HG02870 (cell line): ENCODE data around the gene KIF12.

Source experiments
- ATAC-seq: cut with Tn5 transposase; IDR thresholded peaks from one replicate; pipeline ENCODE4 v1.9.1; 2021; ENCODE audit warnings: mild to moderate bottlenecking, moderate library complexity; ENCODE audit not compliant: unreplicated experiment

Gene KIF12

DNA sequence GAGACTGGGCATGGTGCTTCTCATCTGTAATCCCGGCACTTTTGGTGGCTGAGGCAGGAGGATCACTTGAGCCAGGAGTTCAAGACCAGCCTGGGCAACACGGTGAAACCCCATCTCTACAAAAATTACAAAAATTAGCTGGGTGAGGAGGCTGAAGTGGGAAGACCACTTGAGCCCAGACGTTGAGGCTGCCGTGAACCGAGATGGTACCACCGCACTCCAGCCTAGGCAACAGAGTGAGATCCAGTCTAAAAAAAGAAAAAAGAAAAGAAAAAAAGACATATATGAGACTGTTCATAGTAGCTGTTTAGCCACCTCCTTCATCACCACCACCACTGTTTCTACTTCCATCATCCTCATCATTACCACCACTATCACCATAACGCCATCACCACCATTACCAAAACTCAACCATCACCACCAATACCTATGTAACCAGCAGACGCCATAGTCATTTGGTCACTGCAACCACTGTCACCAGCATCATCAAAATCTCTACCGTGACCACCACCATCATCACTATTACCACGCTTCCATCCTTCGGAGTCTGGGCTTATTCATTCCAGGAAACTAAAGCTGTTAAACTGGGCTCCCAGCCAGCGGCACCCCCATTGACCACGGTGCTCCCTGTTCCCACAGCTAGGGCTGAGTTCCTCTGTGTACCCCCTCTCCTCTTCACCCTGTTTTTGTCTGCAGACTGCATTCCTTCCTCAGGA is 8.4 kb upstream of the KIF12 start:
- ATAC-seq, result no peak

DNA sequence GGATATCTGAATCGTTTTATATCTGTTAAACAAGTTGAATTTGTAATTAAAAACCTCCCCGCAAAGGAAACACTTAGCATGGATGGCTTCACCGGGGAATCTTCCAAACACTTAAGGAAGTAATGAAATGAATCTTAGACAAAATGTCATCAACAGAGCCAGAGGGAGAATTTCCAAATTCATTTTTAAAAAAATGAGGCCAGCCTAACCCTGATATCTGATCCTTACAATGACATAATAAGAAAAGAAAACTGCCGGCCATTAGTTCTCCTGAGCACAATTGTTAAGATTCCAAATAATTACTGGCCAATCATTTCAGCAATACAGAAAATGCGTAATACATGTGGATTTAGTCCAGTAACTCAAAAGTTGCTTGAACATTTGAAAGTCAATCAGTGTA is 6.1 kb upstream of the KIF12 start:
- ATAC-seq, result no peak

DNA sequence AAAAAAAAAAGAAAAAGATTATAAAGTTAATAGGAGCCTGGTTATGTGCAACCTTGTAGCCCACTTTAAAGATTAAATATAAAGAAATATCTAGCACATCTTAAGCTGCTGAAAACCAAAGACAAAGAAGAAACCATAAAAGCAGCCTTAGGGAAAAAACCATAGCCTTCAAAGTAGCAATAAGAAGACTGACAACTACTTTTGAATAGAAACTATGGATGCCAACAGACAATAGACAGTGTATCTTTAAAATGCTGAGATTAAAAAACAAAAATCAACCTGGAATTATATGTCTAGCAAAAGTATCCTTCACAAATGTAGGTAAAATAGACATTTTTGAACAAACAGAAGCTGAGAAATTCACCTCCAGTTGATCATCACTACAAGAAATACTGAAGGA is 3.4 kb upstream of the KIF12 start:
- no peak for ATAC-seq

DNA sequence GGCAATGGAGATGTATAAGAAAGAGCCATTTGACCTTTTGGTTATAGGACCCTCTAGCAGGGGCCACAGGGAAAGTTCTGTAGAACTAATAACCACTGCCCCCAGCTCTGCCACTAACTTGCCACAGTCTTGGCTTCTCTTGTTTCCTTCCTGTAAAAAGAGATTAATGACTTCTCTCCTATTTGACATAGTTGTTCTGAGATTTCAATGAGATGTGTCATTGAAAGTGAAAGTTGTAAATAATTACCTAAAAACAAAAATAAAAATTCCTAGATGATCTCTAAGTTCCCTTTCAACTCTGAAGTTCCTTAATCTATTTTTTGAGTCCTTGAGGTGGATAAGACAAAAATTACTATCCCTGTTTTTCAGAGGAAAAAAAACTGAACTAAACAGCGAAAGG is 1.4 kb upstream of the KIF12 start:
- ATAC-seq, result no peak

DNA sequence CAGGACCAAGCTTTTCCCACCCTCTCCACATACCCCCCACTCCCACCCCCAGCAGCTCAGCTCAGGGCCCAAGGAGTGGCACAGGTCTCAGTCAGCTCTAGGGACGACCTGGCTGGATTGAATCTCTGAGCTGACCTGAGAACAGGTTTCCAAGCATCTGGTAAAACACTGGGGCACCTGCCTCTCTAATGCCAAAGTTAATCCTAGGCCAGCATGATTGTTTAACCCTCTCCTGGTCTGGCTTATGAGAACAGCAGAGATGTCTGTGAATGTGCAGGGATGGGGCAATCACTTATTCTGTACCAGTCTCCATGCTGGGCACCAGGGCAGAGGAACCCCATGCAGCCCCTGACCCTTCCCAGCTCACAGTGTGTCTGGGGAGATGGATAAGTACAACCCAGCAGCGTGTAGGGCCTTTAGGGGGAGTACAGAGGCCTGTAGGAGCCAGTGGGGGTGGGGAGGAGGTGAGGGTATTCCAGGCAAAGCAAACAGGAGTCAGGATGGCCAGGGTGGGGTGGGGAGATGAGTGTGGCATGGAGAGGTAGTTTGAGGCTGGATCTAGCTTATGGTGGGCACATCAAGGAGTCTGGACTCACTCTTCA is 678 bp upstream of the KIF12 start:
- no peak for ATAC-seq

DNA sequence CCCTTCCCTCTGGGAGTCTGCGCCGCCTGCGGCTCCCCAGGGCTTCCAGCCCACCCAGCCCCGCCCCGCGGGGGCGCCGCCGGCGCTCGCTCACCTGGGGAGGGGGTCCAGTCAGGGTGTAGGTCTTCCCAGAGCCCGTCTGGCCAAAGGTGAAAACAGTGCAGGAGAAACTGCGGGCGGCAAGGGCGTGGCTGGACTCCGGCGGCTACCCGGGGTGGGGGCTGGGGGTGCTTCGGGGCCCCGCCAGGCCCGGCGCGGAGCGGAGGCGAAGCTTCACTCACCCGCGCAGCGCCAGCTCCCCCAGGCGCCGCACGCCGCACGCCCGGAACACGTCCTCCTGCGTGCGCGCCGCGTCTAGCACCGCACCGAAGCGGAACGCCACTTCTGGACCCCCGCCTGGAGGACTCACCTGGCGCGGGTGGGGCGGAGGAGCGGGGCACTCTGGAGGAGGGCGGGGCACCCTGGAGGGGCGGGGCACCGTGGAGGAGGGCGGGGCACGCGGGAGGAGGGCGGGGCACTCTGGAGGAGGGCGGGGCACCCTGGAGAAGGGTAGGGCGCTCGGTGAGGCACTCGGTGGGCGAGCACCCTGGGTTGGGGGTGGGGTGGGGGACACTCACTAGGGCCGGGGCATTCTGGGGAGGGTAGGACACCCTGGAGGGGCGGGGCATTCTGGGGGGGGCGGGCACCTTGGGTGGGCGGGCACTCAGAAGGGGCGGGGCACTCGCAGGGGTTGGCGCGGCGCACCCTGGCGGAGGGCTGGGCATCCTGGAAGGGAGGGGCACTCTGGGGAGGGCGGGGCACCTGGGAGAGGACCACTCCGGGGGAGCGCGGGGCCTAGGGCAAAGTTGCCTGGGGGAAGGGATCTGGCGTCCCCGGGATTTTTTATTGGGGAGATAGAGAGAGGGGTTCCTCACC is 814 bp downstream of the KIF12 start:
- ATAC-seq, result no peak

DNA sequence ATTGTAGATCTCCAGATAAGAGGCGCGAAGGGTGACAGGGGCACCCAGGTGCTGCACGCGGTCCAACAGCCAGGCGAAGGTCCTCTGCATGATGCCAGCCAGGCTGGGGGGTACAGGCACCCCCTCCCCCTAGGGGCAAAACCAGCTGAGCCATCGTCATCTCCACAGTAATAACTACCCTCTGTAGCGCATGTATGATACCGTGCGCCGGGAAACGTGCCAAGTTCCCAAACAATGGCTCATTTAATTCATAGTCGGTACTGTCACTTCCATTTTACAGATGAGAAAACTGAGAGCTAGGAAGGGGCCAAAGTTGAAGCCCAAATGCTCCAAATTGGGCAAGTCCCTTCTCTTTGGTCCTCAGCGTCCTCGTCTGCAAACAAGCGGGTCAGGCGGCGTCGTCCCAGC is 1.5 kb downstream of the KIF12 start:
- no peak for ATAC-seq

DNA sequence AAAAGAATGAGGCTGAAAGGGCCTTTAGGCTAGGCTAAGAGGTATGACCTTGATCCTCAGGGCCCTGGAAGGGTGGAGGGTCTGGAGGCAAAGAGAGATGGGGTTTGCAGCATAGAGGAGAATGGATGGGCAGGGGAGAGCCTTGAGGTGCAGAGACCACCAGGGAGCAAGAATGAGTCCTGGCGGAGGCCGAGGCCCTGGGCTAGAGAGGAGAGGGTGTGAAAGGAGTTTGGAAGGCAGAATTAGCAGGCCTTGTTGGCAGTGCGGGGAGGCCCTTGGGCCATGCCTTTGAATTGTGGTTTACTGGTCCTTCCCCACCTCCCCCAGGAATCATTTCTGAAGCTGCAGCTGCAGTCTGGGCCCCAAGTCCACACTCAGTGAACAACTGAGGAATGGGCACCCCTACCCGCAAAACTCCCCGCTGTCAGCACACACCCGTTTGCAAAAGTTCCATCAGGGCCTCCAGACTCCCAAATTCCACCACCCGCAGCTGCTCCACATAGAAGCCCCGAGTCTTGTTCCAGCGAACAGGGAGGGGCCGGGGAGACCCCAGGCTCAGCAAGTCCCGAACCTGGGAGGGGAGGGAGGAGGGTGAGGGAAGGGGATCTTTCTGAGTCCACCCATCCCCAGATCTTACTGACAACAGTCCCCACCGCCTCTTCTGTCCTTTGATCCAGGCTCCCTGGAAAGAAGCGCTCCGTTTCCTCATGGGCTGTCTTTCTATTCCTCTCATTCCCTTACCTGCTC is 2.1 kb downstream of the KIF12 start:
- ATAC-seq, result no peak

DNA sequence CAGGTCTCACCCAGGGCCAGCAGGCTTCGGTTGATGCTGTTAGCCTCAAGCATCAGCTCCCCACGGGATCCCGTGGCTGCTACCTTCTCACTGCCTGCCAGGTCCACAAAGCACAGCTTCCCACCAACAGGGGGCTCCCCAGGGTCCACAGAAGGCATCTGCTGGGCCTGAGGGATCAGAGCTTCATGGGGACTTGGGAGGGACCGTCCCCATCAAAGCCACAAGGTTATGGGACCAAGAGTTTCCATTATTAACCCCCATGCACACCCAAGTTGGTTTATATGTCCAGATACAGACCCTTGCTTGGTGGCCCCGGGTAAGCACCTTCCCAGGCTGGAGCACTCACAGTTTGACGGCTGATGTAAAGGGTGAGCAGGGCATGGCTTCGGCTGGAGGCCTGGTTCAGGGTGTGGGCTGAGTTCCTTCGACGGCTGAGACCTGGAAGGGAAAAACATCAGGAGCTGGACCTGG is 3.0 kb downstream of the KIF12 start:
- no peak for ATAC-seq

DNA sequence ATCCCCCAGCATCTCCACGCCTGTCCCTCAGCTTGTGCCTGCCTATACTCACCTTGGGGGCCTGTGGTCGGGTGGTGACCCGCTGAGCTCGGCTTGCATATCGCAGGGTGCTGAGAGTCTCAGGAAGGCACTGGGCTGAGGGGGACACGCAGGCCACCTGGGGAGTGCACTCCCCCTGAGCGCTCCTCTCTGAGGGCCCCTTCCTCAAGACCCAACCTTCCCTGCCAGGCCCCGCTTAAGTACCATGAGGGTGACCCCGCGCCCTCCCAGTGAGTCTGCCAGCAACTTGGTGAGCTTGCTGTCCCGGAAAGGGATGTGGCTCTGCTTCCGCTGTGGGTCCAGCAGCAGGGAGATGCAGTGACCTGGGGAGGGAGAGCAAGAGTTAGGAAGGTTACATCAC is 4.1 kb downstream of the KIF12 start:
- ATAC-seq, result no peak

DNA sequence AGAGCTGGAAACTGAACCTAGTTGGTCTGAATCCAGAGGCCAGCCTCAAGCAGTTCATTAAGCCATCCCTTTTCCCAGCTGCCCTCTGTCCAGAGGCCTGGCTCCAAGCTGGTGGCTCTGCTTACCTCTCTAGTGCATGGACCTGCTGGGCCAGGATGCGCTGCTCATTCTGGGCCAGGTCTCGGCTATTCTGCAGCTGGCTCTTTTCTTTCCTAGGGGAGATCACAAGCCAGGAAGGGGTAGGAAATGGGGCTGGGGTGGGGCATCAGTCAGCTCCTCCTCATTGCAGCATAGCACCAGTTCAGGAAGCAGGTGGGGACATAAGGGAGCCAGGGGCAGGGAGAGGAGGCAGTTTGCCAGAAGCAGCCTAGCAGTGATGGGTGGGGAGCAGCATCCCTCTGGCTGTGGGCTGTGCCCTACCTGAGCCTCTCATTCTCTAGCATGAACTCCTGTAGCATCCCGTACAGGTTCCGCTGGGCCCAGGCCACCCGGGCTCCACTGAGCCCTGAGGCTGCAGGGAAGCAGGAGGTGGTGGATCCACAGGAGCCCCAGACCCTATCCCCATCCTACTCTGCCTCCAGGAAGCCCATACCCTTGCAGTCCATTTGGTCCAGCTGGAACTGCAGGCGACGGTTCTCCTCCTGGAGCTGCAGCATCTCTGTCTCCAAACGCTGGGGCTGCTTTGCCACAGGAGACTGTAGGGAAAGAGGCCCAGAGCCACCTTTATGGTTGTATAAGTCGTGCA is 5.2 kb downstream of the KIF12 start:
- ATAC-seq, result no peak

DNA sequence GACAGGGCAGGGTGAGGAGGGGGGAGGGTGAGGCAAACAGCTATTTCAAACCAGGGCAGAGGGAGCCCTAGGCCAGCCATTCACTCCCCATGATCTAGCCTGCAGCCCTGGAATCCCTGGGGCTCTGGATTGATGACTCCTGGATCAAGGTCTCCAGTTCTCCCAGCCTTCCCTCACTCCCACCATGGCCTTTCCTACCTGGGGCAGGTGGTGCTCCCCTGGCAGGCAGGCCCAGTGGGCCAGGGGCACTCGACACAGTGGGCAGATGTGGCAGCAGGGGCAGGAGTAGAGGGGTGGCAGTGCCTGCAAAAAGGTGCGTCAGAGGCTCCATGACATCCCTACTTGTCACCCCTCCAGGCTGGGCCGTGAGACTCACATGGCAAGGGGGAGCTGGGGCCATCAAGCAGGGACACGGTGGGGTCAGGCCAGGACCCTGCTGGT is 6.0 kb downstream of the KIF12 start:
- ATAC-seq, result no peak

DNA sequence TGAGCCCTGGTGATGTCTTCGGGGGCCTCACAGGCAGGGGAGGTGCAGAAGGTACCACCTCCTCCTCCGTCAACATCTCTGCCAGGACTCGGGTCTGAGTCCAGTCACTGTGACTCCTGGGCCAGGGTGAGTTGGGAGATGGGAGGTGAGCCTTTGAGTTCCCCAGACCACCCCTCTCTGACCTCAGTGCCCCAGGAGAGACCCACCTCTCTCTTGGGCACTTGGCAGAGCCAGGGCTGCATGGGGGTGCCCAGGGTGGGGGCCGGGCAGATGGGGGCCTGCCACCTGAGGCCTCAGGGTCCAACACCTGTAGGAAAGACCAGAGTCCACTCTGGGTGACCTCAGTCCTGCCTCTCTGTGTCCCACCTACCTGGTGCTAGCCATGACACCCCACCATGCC is 6.8 kb downstream of the KIF12 start:
- ATAC-seq, result no peak

DNA sequence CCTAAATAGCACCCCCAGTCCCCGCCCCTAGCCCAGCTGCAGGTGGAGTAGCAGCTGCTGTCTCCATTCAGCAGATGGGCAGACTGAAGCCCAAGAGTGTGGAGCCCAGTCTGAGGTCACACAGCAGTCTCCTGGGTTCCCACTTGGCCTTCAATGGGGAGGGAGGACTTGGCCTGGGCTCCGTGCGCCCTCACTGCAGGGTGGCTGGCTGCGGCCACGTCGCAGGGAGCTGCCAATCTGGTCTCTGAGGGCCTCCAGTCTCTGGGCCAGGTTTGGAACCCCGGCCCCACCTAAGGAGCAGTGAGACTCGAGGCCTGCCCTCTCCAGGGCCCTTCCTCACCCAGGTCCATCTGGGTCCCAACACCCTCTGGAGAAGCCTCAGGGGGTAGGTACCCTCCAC is 7.4 kb downstream of the KIF12 start:
- ATAC-seq, result no peak

DNA sequence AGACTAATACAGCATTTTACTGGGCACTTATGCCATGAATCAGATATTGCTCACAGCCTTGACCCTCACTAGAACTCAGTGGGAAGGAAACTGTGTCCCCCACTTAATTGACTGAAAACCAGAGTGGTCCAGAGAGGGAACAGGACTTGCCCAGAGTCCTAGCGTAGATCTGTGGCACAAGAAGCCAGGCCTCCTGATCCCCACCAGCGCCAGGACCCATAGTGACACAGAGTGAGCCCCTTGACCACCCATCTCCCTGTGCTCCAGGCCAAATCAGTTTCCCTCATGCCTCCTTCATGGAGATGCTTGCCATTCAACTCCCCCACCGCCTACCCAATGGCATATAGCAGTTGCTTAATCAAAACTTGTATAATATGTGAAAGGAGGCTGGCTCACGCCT is 8.3 kb downstream of the KIF12 start:
- no peak for ATAC-seq

DNA sequence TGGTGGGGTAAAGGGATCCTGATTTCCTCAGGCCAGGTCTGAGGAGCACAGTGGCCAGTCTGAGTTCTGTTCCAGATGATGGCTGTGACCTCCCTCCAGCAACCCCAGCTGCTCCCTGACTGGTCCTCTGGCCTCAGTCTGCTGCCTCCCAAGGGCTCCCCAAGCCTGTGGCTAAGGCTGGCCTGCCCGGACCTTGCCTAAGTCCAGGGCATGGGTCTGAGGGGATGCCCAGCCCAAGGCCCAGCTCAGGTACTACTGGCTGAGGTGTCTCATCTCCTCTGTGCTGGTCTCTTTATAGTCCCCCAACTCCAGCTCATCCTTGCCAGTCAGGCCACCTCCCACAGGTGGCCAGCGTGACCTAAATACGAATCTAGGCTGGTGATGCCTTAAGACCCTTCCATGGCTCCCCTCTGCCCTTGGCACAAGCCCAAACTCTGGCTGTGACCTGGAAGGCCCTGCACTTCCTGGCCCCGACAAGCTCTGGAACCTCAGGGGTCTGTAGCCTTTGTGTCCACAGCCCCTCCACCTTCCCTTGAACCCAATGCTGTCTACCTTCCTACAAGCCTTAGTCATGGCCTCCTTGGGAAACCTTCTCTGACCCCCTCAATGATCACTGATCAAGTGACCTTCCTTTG is 9.8 kb downstream of the KIF12 start:
- no peak for ATAC-seq

DNA sequence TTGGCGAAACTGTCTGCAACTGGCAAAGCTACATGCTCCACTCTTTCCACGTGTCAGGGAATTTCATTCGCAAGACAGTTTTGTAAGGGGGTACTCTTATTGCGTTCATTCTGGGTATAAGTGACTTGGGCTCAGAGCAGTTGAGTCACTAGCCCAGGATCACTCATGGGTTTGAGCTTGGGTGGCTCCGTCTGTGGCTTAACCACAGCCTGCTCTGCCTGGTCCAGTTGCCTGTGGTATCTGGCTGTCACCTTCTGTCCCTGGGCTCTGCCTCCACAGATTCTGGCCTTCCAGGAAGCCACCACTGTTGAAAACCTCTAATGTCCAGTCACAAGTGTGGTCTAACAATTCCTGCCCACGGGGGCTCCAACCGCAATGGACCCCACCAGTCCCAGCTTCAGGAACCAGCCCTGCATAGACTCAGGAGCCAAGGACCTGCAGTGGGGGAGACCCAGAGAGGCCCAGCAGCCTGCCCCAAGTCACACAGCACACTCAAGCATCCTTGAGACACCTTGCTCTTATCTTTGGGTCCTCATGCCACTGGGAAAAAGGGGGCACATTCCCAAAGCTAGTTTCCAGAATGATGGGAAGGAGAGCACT is 10.4 kb downstream of the KIF12 start:
- no peak for ATAC-seq

DNA sequence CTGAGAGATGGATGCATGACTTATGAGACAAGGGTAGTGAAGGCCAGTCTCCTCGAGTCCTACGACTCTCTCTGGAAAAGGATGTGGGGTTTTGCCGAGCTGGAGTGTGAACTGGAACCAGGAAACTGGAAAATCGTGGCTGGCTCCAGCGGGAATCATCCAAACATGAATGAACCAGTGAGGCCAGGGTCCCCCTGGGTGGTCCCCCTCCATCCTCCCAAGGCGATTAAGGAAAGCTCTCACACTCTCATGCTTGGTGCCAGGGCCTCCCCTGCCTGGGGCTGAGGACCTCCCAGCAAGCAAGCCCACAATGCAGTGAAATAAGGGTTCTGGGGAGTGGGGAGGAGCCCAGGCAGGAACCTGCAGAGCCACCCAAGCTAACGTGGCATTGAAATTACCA is 11.4 kb downstream of the KIF12 start:
- ATAC-seq, result no peak

DNA sequence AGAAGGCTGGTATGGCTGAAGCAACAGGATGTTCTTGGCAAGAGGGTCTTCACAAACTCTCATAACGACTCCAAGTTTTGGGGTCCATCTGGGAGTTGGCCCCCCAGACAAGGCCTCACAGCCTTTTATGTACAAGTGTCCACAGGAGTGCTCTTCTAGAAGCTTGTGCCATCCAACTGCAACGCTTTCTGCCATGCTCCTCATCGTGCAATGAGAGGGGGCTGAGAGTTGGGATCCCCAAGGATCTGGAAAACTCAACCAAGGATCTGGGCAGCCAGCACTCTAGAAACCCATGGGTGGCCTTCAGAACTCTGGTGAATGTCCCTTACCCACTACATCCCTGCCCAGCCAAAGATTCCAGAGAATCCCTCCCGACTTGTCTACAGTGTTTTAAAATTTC is 12.5 kb downstream of the KIF12 start:
- ATAC-seq, result no peak

DNA sequence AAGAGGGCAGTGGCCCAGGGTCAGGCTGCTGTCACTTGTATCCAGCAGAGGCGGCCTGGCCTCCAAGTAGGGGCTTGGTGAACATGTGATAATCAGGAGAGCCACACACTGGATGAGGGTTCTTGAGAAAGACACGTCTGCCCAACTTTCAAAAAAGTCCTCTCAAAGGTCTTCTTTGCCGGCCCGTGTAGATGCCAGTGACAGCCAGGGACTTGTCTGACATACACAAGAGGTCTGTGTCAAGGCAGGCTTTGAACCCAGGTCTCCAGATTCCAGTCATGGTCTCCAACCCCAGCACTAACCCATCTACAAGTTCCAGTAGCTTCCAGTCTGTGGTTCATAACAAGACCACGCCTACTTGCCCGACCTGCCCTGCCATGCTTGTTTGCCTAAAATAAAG is 13.1 kb downstream of the KIF12 start:
- ATAC-seq, result no peak
